ENCODE data around the gene LST1. TPM values are rescaled to one million over a fixed set of nuclear protein-coding genes. Genes with fewer than 3 reads are reported as not detected.

Gene LST1
- total and polyA plus RNA-seq, 2 of the 4 experiments (the other 2 are of a cell fraction) = not detected

DNA sequence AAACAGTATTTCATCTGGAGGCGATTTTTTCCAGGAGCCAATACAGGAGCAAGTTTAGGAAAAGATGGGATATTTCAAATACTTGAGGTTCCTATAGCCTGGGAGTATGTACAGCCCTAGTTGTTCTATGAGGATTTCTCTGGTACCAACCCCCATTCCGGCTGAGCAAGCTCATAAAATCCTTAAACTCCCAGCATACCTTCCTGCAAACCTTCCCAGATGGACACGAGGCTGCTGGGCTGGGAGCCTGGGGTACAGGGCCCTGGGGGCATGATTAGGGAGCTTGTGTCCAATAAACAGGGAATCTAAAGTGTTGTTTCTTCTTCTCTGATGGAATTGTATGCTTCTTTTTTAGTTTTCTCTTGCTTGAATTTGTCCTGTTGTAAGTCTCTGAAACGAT, 35.9 kb downstream of the LST1 start (continued):
- TF ChIP-seq ELK1 (IDR thresholded peaks at IDR 0.05; ENCODE audit: borderline replicate concordance, low read depth, low read length) (no peak), SMC3 (IDR thresholded peaks at IDR 0.05; ENCODE audit: low read depth, low read length) (no peak)

- H3K14ac ChIP-seq (replicated peaks; ENCODE audit: low read depth, low read length) = no peak overlapping the region
- intact Hi-C loops (cut with micrococcal nuclease) = no loop called here
- DNase-seq = no peak
- H4K5ac ChIP-seq (ENCODE audit: low read depth, low read length) = no peak overlapping the region
- no peak; the same call in 1 of the 2 replicates for TF ChIP-seq POLR2A (IDR thresholded peaks at IDR 0.05; ENCODE audit: low read depth, low read length)
- TF ChIP-seq, protein P1, sequence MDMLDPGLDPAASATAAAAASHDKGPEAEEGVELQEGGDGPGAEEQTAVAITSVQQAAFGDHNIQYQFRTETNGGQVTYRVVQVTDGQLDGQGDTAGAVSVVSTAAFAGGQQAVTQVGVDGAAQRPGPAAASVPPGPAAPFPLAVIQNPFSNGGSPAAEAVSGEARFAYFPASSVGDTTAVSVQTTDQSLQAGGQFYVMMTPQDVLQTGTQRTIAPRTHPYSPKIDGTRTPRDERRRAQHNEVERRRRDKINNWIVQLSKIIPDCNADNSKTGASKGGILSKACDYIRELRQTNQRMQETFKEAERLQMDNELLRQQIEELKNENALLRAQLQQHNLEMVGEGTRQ (IDR thresholded peaks at IDR 0.05; ENCODE audit: low read depth, low read length) = no peak
- TF ChIP-seq CHD1 (IDR thresholded peaks at IDR 0.05; ENCODE audit: low read depth, low read length) = no peak
- H3K36me3 ChIP-seq (ENCODE audit: control insufficient read depth, insufficient read depth, low read length) = peaks cover 47% of the 10 kb centered on the region
- no peak overlapping the region for H2AK9ac ChIP-seq (replicated peaks; ENCODE audit: low read depth, low read length, poor library complexity)
- dilution Hi-C loops (cut with HindIII; ENCODE audit: low sequenced_read_pairs, unreplicated experiment) = no loop called here
- no peaks in the 10 kb centered on the region for H3K27me3 ChIP-seq (ENCODE audit: control insufficient read depth, insufficient read depth, low read length)
- H3K9me1 ChIP-seq (ENCODE audit: insufficient read depth, low read length) = peaks cover 6% of the 10 kb centered on the region
- ATAC-seq (ENCODE audit: low read depth) = no peak
- in situ Hi-C loops (cut with MboI; ENCODE audit: low sequenced_read_pairs) = no loop called here
- no peak overlapping the region for H2BK20ac ChIP-seq (ENCODE audit: low read depth, low read length)
- no peak overlapping the region for H3K4me3 ChIP-seq (ENCODE audit: insufficient read depth, low read depth, low read length)
- peak overlapping the region; percentile 98 for H3K4me2 ChIP-seq (ENCODE audit: low read depth, low read length)
- H2AFZ ChIP-seq (replicated peaks; ENCODE audit: low read length, poor library complexity) = no peak overlapping the region
- no peak overlapping the region for H3K56ac ChIP-seq (ENCODE audit: extremely low read depth, insufficient read depth, low read length)
- peaks cover 50% of the 10 kb centered on the region for H4K20me1 ChIP-seq (ENCODE audit: insufficient read depth, low read length)
- POLR2A ChIA-PET (ENCODE audit: unreplicated experiment) = interaction anchor here (0.6 kb wide), 1 partner anchor 216 kb away, joined by 4 read pairs; no protein-coding TSS in a partner anchor
- WGBS, 2 experiments (ENCODE audit: extremely low coverage in 2 of 2, insufficient read length in 1 of 2) = 60% methylated on average over 2 of the region's 10 CpGs; no CpG with 5 or more reads in 1 of the 2 experiments
- H3K9ac ChIP-seq (ENCODE audit: low read depth, low read length) = peak overlapping the region; percentile 100; the same call in 1 of the 2 replicates
- BruUV-seq (replicated peaks) = no TSS peak
- peak overlapping the region; percentile 15 for H2BK5ac ChIP-seq (ENCODE audit: low read depth, low read length, poor library complexity, severe bottlenecking)
- H4K91ac ChIP-seq (ENCODE audit: insufficient read depth, low read depth, low read length) = no peak overlapping the region
- H3K27ac ChIP-seq (ENCODE audit: insufficient read depth, low read length) = no peak overlapping the region
- H2BK15ac ChIP-seq (ENCODE audit: low read depth, low read length) = no peak overlapping the region
- no peak overlapping the region for H3K18ac ChIP-seq (ENCODE audit: low read depth, low read length)
- no peaks in the 10 kb centered on the region for H3K9me3 ChIP-seq (ENCODE audit: control insufficient read depth, insufficient read depth, low read length)
- peak overlapping the region; percentile 99; the same call in 1 of the 2 replicates for H3K23ac ChIP-seq (ENCODE audit: low read depth, low read length)
- no peak overlapping the region for H2BK120ac ChIP-seq (ENCODE audit: low read depth, low read length)
- peaks cover 22 to 56% of the 10 kb centered on the region in 2 experiments for H3K79me1 ChIP-seq (ENCODE audit: low read depth in 1 of 2, low read length in 2 of 2)
- no peak overlapping the region for H2AK5ac ChIP-seq (ENCODE audit: low read depth, low read length)
- H4K8ac ChIP-seq (ENCODE audit: low read depth in 2 of 2, low read length in 2 of 2) = no peak overlapping the region
- CTCF ChIA-PET = interaction anchor here (1.3 kb wide), 1 partner anchor 15 kb away, joined by 4 read pairs; no protein-coding TSS in a partner anchor
- H3K4me1 ChIP-seq (ENCODE audit: control insufficient read depth, insufficient read depth, low read length) = no peaks in the 10 kb centered on the region
- no peak overlapping the region for H3K4ac ChIP-seq (ENCODE audit: low read depth, low read length)
Observed at GRCh38 chr6:31622684-31623091, 36.6 kb downstream of the LST1 start.
